Mononuclear cell (primary cell): ENCODE measurements around the gene TRIML2. TPM values are rescaled to one million over a fixed set of nuclear protein-coding genes. Genes with fewer than 3 reads are reported as not detected.

ENCODE experiments used
- H3K27me3 ChIP-seq: 2 replicates; pipeline ENCODE4 v1.6.0; 2011; ENCODE audit warnings: low read length, control low read depth; ENCODE audit not compliant: insufficient read depth
- H3K4me1 ChIP-seq: 2 replicates; pipeline ENCODE4 v1.5.1; 2011; ENCODE audit warnings: mild to moderate bottlenecking, low read length, control low read depth; ENCODE audit not compliant: insufficient read depth
- H3K4me3 ChIP-seq: 2 replicates; pipeline ENCODE4 v1.5.1; 2011; ENCODE audit warnings: mild to moderate bottlenecking, low read length, moderate library complexity
- H3K9me3 ChIP-seq: 2 replicates; pipeline ENCODE4 v1.5.1; 2011; ENCODE audit warnings: low read depth, mild to moderate bottlenecking, control low read depth, low read length
- total RNA-seq: library from RNA; depleted of rRNA; stranded (reverse); fragments of >200 nt; gene quantifications from one replicate; pipeline ENCODE4 v1.2.3, GENCODE V29; 2012

The TRIML2 gene
- total RNA-seq, 1 donor: not detected

- Histone ChIP-seq H3K27me3 (no peaks in the 10 kb centered on the region), H3K4me1 (no peaks in the 10 kb centered on the region), H3K4me3 (no peak overlapping the region)
Measured at GRCh38 chr4:188117631-188118324, 8.4 kb upstream of the TRIML2 start.

GRCh38 chr4:188113156-188113555, 3.8 kb upstream of the TRIML2 start:
- no peaks in the 10 kb centered on the region for H3K27me3 ChIP-seq
- H3K4me3 ChIP-seq: no peak overlapping the region
- no peaks in the 10 kb centered on the region for H3K4me1 ChIP-seq
- H3K9me3 ChIP-seq: no peaks in the 10 kb centered on the region

More at GRCh38 chr4:188117631-188118324, 8.4 kb upstream of the TRIML2 start:
- no peaks in the 10 kb centered on the region for H3K9me3 ChIP-seq

GRCh38 chr4:188111955-188112354, 2.6 kb upstream of the TRIML2 start:
- Histone ChIP-seq H3K4me3 (no peak overlapping the region), H3K9me3 (no peaks in the 10 kb centered on the region), H3K27me3 (no peaks in the 10 kb centered on the region), H3K4me1 (no peaks in the 10 kb centered on the region)

GRCh38 chr4:188110741-188111471, 1.5 kb upstream of the TRIML2 start:
- H3K4me1 ChIP-seq: no peaks in the 10 kb centered on the region
- no peaks in the 10 kb centered on the region for H3K9me3 ChIP-seq
- H3K27me3 ChIP-seq: no peaks in the 10 kb centered on the region
- H3K4me3 ChIP-seq: no peak overlapping the region

- no peak overlapping the region for H3K4me3 ChIP-seq
- H3K9me3 ChIP-seq: no peaks in the 10 kb centered on the region
- no peaks in the 10 kb centered on the region for H3K4me1 ChIP-seq
Measured at GRCh38 chr4:188110036-188110435, 633 bp upstream of the TRIML2 start.

GRCh38 chr4:188107931-188108843, 1.2 kb downstream of the TRIML2 start:
- H3K27me3 ChIP-seq: no peaks in the 10 kb centered on the region
- no peak overlapping the region for H3K4me3 ChIP-seq
- H3K9me3 ChIP-seq: no peaks in the 10 kb centered on the region
- H3K4me1 ChIP-seq: no peaks in the 10 kb centered on the region

More at GRCh38 chr4:188110036-188110435, 633 bp upstream of the TRIML2 start:
- no peaks in the 10 kb centered on the region for H3K27me3 ChIP-seq

- no peaks in the 10 kb centered on the region for H3K9me3 ChIP-seq
- H3K4me3 ChIP-seq: no peak overlapping the region
- H3K27me3 ChIP-seq: no peaks in the 10 kb centered on the region
- no peaks in the 10 kb centered on the region for H3K4me1 ChIP-seq
Measured at GRCh38 chr4:188106454-188106853, 2.9 kb downstream of the TRIML2 start.

- Histone ChIP-seq H3K9me3 (no peaks in the 10 kb centered on the region), H3K4me1 (no peaks in the 10 kb centered on the region), H3K27me3 (no peaks in the 10 kb centered on the region), H3K4me3 (no peak overlapping the region)
Measured at GRCh38 chr4:188092824-188093223, 16.6 kb downstream of the TRIML2 start.

GRCh38 chr4:188086858-188087257, 22.5 kb downstream of the TRIML2 start:
- H3K4me1 ChIP-seq: no peaks in the 10 kb centered on the region

GRCh38 chr4:188082796-188083195, 26.6 kb downstream of the TRIML2 start:
- H3K27me3 ChIP-seq: no peaks in the 10 kb centered on the region
- H3K9me3 ChIP-seq: no peaks in the 10 kb centered on the region
- no peaks in the 10 kb centered on the region for H3K4me1 ChIP-seq
- H3K4me3 ChIP-seq: no peak overlapping the region

More at GRCh38 chr4:188086858-188087257, 22.5 kb downstream of the TRIML2 start:
- Histone ChIP-seq H3K4me3 (no peak overlapping the region), H3K27me3 (no peaks in the 10 kb centered on the region), H3K9me3 (no peaks in the 10 kb centered on the region)

GRCh38 chr4:188078116-188078515, 31.3 kb downstream of the TRIML2 start:
- Histone ChIP-seq H3K4me1 (no peaks in the 10 kb centered on the region), H3K27me3 (no peaks in the 10 kb centered on the region), H3K4me3 (no peak overlapping the region), H3K9me3 (no peaks in the 10 kb centered on the region)

GRCh38 chr4:188076169-188076568, 33.2 kb downstream of the TRIML2 start:
- no peaks in the 10 kb centered on the region for H3K9me3 ChIP-seq

GRCh38 chr4:188061083-188061482, 48.3 kb downstream of the TRIML2 start:
- Histone ChIP-seq H3K9me3 (no peaks in the 10 kb centered on the region), H3K27me3 (no peaks in the 10 kb centered on the region), H3K4me3 (no peak overlapping the region), H3K4me1 (no peaks in the 10 kb centered on the region)

More at GRCh38 chr4:188076169-188076568, 33.2 kb downstream of the TRIML2 start:
- H3K4me3 ChIP-seq: no peak overlapping the region
- H3K4me1 ChIP-seq: no peaks in the 10 kb centered on the region
- H3K27me3 ChIP-seq: no peaks in the 10 kb centered on the region

GRCh38 chr4:188053302-188053701, 56.1 kb downstream of the TRIML2 start:
- Histone ChIP-seq H3K4me3 (no peak overlapping the region), H3K27me3 (no peaks in the 10 kb centered on the region), H3K4me1 (no peaks in the 10 kb centered on the region), H3K9me3 (no peaks in the 10 kb centered on the region)

GRCh38 chr4:188046657-188047056, 62.7 kb downstream of the TRIML2 start:
- Histone ChIP-seq H3K27me3 (no peaks in the 10 kb centered on the region), H3K4me3 (no peak overlapping the region), H3K4me1 (no peaks in the 10 kb centered on the region), H3K9me3 (no peaks in the 10 kb centered on the region)
